AG09319 (cell line): ENCODE data around the gene COL4A3.

Experiments used
- DNase-seq: peaks from one replicate; pipeline ENCODE4 v3.0.0-alpha.2; 2010; ENCODE audit warnings: low read depth; ENCODE audit errors: extremely low read depth
- CTCF ChIP-seq: IDR thresholded peaks from 2 replicates; pipeline ENCODE4 v1.5.1; 2011; ENCODE audit warnings: low read depth, mild to moderate bottlenecking, inconsistent platforms, low read length, moderate library complexity

COL4A3 gene

GRCh38 chr2:227340106-227340505 is 175.7 kb downstream of the COL4A3 start:
- TF ChIP-seq CTCF = no peak
- DNase-seq = no peak

GRCh38 chr2:227341553-227341952 is 177.1 kb downstream of the COL4A3 start:
- TF ChIP-seq CTCF = no peak
- DNase-seq = no peak

- DNase-seq = no peak
- no peak for TF ChIP-seq CTCF
Measured at GRCh38 chr2:227344231-227344630, 179.8 kb downstream of the COL4A3 start.

GRCh38 chr2:227347117-227347516 is 182.7 kb downstream of the COL4A3 start:
- DNase-seq = no peak
- TF ChIP-seq CTCF = no peak

GRCh38 chr2:227348324-227348723 is 183.9 kb downstream of the COL4A3 start:
- no peak for TF ChIP-seq CTCF
- DNase-seq = no peak

GRCh38 chr2:227349989-227350612 is 185.7 kb downstream of the COL4A3 start:
- no peak for DNase-seq
- no peak for TF ChIP-seq CTCF

GRCh38 chr2:227351639-227352038 is 187.2 kb downstream of the COL4A3 start:
- DNase-seq = no peak
- no peak for TF ChIP-seq CTCF
